Measurements from ENCODE around the gene PISD.

GRCh38 chr22:31604137-31604705 is 57.8 kb downstream of the PISD start:
- TF ChIP-seq CTCF (IDR thresholded peaks at IDR 0.05; ENCODE audit: low read depth, low read length) (no peak), EZH2phosphoT487 (IDR thresholded peaks at IDR 0.05; ENCODE audit: low read depth) (no peak)
